GM12873 (cell line): ENCODE results near the gene PROSER2.

ENCODE experiments used
- TF ChIP-seq, protein P1 (sequence below): IDR thresholded peaks from 2 replicates; pipeline ENCODE4 v1.5.1; 2012; ENCODE audit warnings: low read depth, mild to moderate bottlenecking, moderate library complexity, low read length, control low read depth; ENCODE audit not compliant: insufficient read depth; ENCODE audit errors: missing control alignments

The PROSER2 gene

DNA sequence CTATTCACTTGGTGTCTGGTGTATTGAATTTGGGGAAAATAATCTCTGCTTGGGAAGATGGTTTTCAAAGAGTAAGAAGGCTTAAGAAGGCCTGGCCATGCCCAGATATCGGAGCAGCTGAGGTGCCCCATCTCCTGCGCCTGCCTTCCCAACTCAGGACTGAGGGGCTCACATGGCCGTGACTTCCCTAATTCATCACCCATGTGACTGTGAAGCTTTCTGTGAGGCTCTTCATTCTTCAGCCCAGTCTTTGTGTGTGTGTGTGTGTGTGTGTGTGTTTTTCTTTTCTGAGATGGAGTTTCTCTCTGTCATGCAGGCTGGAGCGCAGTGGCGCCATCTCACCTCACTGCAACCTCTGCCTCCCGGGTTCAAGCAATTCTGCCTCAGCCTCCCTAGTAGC, 53.2 kb downstream of the PROSER2 start:
- TF ChIP-seq, protein P1, sequence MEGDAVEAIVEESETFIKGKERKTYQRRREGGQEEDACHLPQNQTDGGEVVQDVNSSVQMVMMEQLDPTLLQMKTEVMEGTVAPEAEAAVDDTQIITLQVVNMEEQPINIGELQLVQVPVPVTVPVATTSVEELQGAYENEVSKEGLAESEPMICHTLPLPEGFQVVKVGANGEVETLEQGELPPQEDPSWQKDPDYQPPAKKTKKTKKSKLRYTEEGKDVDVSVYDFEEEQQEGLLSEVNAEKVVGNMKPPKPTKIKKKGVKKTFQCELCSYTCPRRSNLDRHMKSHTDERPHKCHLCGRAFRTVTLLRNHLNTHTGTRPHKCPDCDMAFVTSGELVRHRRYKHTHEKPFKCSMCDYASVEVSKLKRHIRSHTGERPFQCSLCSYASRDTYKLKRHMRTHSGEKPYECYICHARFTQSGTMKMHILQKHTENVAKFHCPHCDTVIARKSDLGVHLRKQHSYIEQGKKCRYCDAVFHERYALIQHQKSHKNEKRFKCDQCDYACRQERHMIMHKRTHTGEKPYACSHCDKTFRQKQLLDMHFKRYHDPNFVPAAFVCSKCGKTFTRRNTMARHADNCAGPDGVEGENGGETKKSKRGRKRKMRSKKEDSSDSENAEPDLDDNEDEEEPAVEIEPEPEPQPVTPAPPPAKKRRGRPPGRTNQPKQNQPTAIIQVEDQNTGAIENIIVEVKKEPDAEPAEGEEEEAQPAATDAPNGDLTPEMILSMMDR = no peak

DNA sequence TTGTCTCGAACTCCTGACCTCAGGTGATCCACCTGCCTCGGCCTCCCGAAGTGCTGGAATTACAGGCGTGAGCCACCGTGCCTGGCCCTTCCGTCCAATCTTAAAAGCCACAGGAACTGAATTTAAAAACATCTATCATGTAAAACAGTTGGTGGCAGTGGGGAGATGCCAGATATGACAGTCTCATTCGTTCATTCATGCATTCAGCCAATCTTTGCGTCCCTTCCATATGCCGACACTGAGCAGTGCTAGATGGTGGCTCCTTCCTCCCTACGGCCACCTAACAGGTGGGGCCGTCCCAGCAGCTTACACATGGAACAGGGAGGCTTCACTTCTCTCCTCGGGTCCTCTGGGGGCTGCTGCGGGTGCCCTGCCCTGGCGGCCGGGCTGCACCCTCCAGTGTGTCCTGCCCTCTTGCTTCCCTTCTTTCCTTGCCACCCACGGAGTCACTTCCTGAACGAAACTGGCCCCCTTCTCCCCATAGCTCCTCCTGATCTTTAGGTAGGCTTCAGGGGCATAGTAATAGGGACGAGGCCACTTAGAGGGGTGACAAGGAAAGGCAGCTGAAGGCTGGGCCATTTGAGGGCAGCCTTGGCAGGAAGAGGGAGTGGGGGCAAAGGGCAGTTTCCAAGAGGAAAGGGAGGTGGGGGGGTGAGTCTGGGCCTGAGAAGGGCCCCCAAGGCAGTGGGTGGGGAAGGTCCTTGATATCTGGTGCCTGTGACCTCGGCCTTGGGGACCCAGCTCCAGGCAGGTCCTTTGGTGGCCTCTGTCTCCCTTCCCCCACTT, 53.8 kb downstream of the PROSER2 start:
- TF ChIP-seq, protein P1 = no peak

DNA sequence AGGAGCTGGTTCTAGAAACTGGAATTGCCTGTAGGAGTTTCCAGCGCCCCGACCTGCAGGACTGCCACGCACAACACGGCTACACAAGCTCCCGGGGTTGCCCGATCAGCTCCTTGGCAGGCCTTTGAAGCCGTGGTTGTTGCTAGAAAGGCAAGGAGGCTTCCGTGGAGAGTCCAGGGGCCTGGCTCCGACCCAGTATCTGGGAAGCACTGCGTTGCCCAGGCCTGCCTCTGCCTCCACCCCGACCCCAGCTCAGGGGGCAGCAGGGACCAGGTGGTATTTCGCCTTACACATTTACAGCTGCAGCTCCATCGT, 54.4 kb downstream of the PROSER2 start:
- TF ChIP-seq, protein P1 = no peak

DNA sequence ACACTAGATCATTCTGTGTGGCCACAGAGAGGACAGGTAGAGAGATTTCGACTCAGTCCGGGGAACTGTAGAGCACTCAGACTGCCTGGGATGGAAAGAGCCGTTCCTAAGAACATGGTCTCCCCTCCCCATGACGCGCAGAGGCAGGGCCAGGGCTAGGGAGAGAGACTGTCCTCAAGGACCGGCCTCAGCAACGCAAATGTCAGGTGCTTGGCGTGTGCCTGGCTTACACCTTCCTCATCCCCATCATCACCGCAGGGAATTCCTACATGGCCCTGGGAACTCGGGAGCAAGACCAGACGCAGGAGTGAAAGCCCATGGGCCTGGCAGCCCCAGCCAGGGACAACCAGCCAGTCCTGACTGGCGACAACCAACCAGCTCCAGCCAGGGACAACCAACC, 55.6 kb downstream of the PROSER2 start:
- TF ChIP-seq, protein P1 = no peak

DNA sequence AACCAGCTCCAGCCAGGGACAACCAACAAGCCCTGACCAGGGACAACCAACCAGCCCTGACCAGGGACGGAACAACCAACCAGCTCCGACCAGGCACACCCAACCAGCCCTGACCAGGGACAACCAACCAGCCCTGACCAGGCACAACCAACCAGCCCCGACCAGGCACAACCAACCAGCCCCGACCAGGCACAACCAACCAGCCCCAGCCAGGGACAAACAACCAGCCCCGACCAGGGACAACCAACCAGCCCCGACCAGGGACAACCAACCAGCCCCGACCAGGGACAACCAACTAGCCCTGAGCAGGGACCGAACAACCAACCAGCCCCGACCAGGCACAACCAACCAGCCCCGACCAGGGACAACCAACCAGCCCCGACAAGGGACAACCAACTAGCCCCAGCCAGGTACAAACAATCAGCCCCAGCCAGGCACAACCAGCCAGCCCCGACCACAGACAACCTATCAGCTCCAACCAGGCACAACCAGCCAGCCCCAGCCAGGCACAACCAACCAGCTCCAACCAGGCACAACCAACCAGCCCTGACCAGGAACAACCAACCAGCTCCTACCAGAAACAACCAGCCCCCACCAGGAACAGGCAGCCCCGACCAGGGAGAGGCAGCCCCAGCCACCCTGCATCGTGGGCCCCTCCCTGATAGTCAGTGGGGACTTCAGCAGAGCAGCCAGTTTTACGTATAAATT, 56.4 kb downstream of the PROSER2 start:
- TF ChIP-seq, protein P1 = no peak

DNA sequence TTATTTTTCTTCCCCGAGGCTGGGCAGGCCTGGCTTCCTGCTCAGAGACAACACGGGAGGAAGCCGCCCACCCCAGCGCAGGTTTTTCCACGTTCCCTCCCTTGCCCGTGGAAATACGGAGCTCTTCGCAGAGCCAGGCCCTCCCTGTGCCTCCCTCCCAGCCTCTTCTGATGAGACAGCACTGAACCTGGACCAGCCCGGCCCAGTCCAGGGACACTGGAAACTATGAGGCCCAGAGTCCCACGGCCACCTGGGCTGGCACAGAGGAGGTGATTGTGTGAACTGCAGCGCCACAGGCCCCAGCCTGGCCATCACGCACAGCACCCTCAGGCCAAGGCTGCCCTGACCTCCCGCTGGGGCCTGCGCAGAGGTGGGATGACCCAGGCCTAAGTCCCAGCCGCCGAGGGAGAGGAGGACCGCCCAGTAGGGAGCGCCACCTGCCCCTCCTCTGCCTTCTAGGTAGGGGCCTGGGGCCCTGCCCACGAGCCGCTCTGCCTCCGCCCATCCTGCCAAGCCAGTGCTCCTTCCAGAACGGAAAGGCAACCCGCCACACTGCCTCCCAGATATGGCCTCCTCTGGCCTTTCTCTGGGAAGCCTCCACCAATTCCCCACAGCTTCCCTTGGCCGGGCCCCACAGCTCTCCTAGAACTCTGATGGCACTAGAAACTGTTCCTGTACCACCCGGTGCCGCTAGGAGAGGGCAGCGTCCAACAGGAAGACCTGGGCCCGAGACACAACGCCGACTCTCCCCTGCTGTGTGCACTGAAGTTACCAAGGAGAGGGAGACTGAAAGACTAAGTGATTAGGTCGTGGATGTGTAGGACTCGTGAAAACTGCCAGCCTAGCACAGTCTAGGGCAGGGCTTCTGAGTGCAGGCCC, 57.2 kb downstream of the PROSER2 start:
- TF ChIP-seq, protein P1 = no peak

DNA sequence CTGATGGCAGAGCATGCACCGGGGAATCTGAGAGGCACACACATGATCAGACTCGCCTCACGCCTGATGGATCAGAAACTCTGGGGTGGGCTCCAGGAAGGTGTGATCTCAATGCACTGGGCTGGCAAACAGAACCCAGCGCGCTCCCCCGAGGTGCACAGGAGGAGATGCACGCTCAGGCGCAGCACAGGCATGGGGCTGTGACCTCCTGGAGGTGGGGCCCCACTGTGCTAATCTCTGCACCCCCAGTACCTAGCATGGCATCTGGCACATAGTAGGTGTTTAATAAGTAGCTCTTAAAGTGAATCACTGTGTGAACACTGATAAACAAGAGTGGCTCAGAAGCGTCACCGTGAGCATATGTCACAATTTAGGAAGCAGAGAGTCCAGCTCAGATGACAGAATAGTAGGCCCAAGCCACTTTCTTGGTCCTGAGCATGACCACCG, 57.9 kb downstream of the PROSER2 start:
- TF ChIP-seq, protein P1 = no peak
